Lower leg skin (tissue), 3 donors: ENCODE results near the gene THADA.

Source experiments
- CTCF ChIP-seq, 3 donors: fragments of 450-650 bp; IDR thresholded peaks; one replicate each; pipeline ENCODE4 v1.5.1; 2016; ENCODE audit warnings: antibody characterized with exemption in 3 of 3, mild to moderate bottlenecking in 3 of 3, moderate library complexity in 2 of 3
- POLR2A ChIP-seq, 2 donors: fragments of 450-650 bp; IDR thresholded peaks; one replicate each; pipeline ENCODE4 v1.6.1; 2016 to 2017; ENCODE audit warnings: antibody characterized with exemption in 2 of 2, mild to moderate bottlenecking in 1 of 2, moderate library complexity in 1 of 2

- TF ChIP-seq CTCF (IDR thresholded peaks at IDR 0.05) (no peak), POLR2A (IDR thresholded peaks at IDR 0.05) (no peak)
These were observed 262.7 kb downstream of the THADA start for GRCh38 chr2:43333101-43333655.
